KBM-7 (cell line): ENCODE data around the gene SALL2.

ENCODE experiments used
- DNase-seq: peaks from one replicate; pipeline ENCODE4 v3.0.0-alpha.2; 2015
- in situ Hi-C: fragments of 300-500 bp; cut with MboI; formaldehyde crosslinking; loops from 2 replicates; pipeline ENCODE4 v1.14.3; 2020; ENCODE audit warnings: low sequenced_read_pairs, low pct_unique_long_range_greater_than_20kb, mixed read lengths

SALL2 gene

GRCh38 chr14:21529515-21529914 is 3.4 kb upstream of the SALL2 start:
- in situ Hi-C loops: no loop called here
- no peak for DNase-seq

- in situ Hi-C loops: no loop called here
- DNase-seq: no peak
Observed at GRCh38 chr14:21528381-21529348, 2.5 kb upstream of the SALL2 start.

- peak; percentile 40 for DNase-seq
- in situ Hi-C loops: no loop called here
Observed at GRCh38 chr14:21527318-21527679, 1.2 kb upstream of the SALL2 start.

GRCh38 chr14:21526672-21527317 is 649 bp upstream of the SALL2 start:
- DNase-seq: peak; percentile 39
- in situ Hi-C loops: no loop called here

GRCh38 chr14:21525571-21525961 is 580 bp downstream of the SALL2 start:
- in situ Hi-C loops: no loop called here
- no peak for DNase-seq

- DNase-seq: no peak
- in situ Hi-C loops: no loop called here
Observed at GRCh38 chr14:21524575-21525490, 1.3 kb downstream of the SALL2 start.

GRCh38 chr14:21523203-21523602 is 2.9 kb downstream of the SALL2 start:
- DNase-seq: no peak
- in situ Hi-C loops: no loop called here

- DNase-seq: no peak
- in situ Hi-C loops: no loop called here
Observed at GRCh38 chr14:21521501-21521900, 4.6 kb downstream of the SALL2 start.

- no peak for DNase-seq
- in situ Hi-C loops: no loop called here
Observed at GRCh38 chr14:21520767-21521166, 5.4 kb downstream of the SALL2 start.

GRCh38 chr14:21518725-21519124 is 7.4 kb downstream of the SALL2 start:
- no peak for DNase-seq
- in situ Hi-C loops: no loop called here

- in situ Hi-C loops: no loop called here
- DNase-seq: no peak
Observed at GRCh38 chr14:21514341-21514740, 11.8 kb downstream of the SALL2 start.

- in situ Hi-C loops: no loop called here
Observed at GRCh38 chr14:21510735-21511657, 15.2 kb downstream of the SALL2 start, which contains the start of gene METTL3. TSS of gene METTL3 (minus strand) at chr14:21511340. CDS start at chr14:21511223, 117 bp downstream.

GRCh38 chr14:21509432-21510143 is 16.6 kb downstream of the SALL2 start:
- no peak for DNase-seq

More at GRCh38 chr14:21510735-21511657, 15.2 kb downstream of the SALL2 start, which contains the start of gene METTL3:
- DNase-seq: peak; percentile 97

GRCh38 chr14:21506557-21506956 is 19.6 kb downstream of the SALL2 start:
- no peak for DNase-seq
- in situ Hi-C loops: no loop called here

More at GRCh38 chr14:21509432-21510143, 16.6 kb downstream of the SALL2 start:
- in situ Hi-C loops: no loop called here

GRCh38 chr14:21505012-21505553 is 21.1 kb downstream of the SALL2 start:
- in situ Hi-C loops: no loop called here

GRCh38 chr14:21503376-21503775 is 22.8 kb downstream of the SALL2 start:
- DNase-seq: no peak
- in situ Hi-C loops: no loop called here

More at GRCh38 chr14:21505012-21505553, 21.1 kb downstream of the SALL2 start:
- no peak for DNase-seq

- in situ Hi-C loops: no loop called here
- no peak for DNase-seq
Observed at GRCh38 chr14:21501568-21501967, 24.6 kb downstream of the SALL2 start.
